ENCODE results near the gene BCL2. TPM values are rescaled to one million over a fixed set of nuclear protein-coding genes. Genes with fewer than 3 reads are reported as not detected.

BCL2 gene
- total RNA-seq, 1 experiment from 2014 or later, result 1.3 TPM

DNA sequence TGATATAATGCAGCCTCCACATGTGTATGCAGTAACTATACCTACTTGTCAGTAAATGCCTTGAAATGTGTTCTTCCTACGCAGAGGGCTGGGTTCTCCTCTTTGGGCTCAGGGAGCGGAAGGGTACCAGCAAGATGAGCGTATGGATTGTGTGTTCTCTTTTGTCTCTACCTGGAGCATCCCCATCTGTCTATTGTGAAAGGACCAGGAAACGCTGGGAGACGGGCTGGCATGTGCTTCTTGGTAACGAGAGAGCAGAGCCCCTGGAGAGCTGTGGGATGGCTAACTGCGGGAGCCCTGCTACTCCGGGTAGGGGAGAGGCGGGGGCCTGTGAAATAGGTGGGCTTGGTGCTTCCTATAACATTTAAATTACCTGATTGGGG is 80.9 kb downstream of the BCL2 start:
- H3K79me2 ChIP-seq (ENCODE audit: insufficient read depth, low read length), result no peaks in the 10 kb centered on the region
- no CpG with 5 or more reads among the region's 9 CpGs for WGBS (ENCODE audit: extremely low coverage, insufficient read length, low lambda C conversion rate)
- peak overlapping the region in 1 of 3 experiments; percentile 50; a peak in 1 of 7 replicates for H3K27ac Mint-ChIP-seq
- no peaks in the 10 kb centered on the region for H3K9me3 ChIP-seq (ENCODE audit: control insufficient read depth, low read depth, low read length)
- no peak overlapping the region for H2AFZ ChIP-seq (ENCODE audit: low read length)
- no peaks in the 10 kb centered on the region for H3K79me1 ChIP-seq (ENCODE audit: insufficient read depth, low read depth, low read length, poor library complexity, severe bottlenecking)
- H3T11ph ChIP-seq (ENCODE audit: low read length), result no peak overlapping the region
- no peak overlapping the region for H3K4ac ChIP-seq (ENCODE audit: low read depth, low read length)
- H2BK12ac ChIP-seq (ENCODE audit: insufficient read length, low read depth, low read length), result no peak overlapping the region
- H2BK120ac ChIP-seq (ENCODE audit: low read depth, low read length, poor library complexity, severe bottlenecking), result no peak overlapping the region
- H2AK5ac ChIP-seq (ENCODE audit: insufficient read length, low read length), result no peak overlapping the region
- no peak overlapping the region for H3K4me2 ChIP-seq (ENCODE audit: insufficient read depth, insufficient read length, low read length)
- no peaks in the 10 kb centered on the region for H3K27me3 ChIP-seq (ENCODE audit: insufficient read depth, low read length)
- no peak overlapping the region for H3K14ac ChIP-seq (ENCODE audit: insufficient read depth, low read length)
- TF ChIP-seq CTCF (conservative IDR thresholded peaks at IDR 0.05), result no peak
- H4K8ac ChIP-seq (replicated peaks; ENCODE audit: insufficient read length, low read depth, low read length), result no peak overlapping the region
- no peak overlapping the region for H4K5ac ChIP-seq (ENCODE audit: insufficient read length, low read depth, low read length)
- H3K27me3 Mint-ChIP-seq (ENCODE audit: low read depth), result no peaks in the 10 kb centered on the region
- H3K23ac ChIP-seq (ENCODE audit: insufficient read length, low read depth, low read length), result no peak overlapping the region
- H4K91ac ChIP-seq (ENCODE audit: insufficient read length, low read depth, low read length), result no peak overlapping the region
- H2BK20ac ChIP-seq (ENCODE audit: low read depth, low read length, poor library complexity, severe bottlenecking), result no peak overlapping the region
- no peak overlapping the region for H2BK5ac ChIP-seq (ENCODE audit: insufficient read length, low read length)
- no peaks in the 10 kb centered on the region for H4K20me1 ChIP-seq (ENCODE audit: control insufficient read depth, insufficient read depth, insufficient read length)
- H3K4me1 Mint-ChIP-seq, result peaks cover 22 to 31% of the 10 kb centered on the region in 2 experiments
- H3K4me1 ChIP-seq (ENCODE audit: insufficient read depth, low read length), result no peaks in the 10 kb centered on the region; the same call in 1 of the 2 replicates
- peak; percentile 40 for DNase-seq
- no peak overlapping the region for H3K9ac ChIP-seq (ENCODE audit: extremely low read depth, insufficient read length, low read length)
- peaks cover 0 to 3% of the 10 kb centered on the region in 2 experiments; a peak in 1 of 5 replicates for H3K9me3 Mint-ChIP-seq
- 0 out of 5 replicates have a peak overlapping the region, but pooled peaks of 1 of the 2 experiments have one; percentile 19 for H3K4me3 Mint-ChIP-seq
- H3K27ac ChIP-seq (ENCODE audit: insufficient read length, low read depth, low read length), result no peak overlapping the region
- H2BK15ac ChIP-seq (ENCODE audit: low read depth, low read length), result no peak overlapping the region
- H3K36me3 Mint-ChIP-seq (ENCODE audit: insufficient read depth in 1 of 3, low read depth in 3 of 3), result no peaks in the 10 kb centered on the region
- no peaks in the 10 kb centered on the region for H3K23me2 ChIP-seq (ENCODE audit: insufficient read length, low read depth, low read length, poor library complexity, severe bottlenecking)
- H3K56ac ChIP-seq (ENCODE audit: insufficient read length, low read depth, low read length), result no peak overlapping the region
- H3K18ac ChIP-seq (ENCODE audit: insufficient read length, low read depth, low read length), result peak overlapping the region; percentile 53

Data from H9 (cell line).